HG02759 (cell line): ENCODE data around the gene SERPINA10.
"Not testable (repeated sequence)": the region's sequence is repeated elsewhere in the genome, so short reads cannot be mapped to it uniquely, and the experiment has no call there.

Source experiments
- ATAC-seq: cut with Tn5 transposase; IDR thresholded peaks from one replicate; pipeline ENCODE4 v1.9.1; 2021; ENCODE audit warnings: mild to moderate bottlenecking, moderate library complexity; ENCODE audit not compliant: unreplicated experiment

SERPINA10 gene

GRCh38 chr14:94314890-94315289 is 21.8 kb upstream of the SERPINA10 start:
- no peak for ATAC-seq

GRCh38 chr14:94313991-94314655 is 21.1 kb upstream of the SERPINA10 start:
- no peak for ATAC-seq

- no peak for ATAC-seq
Observed at GRCh38 chr14:94312481-94313246, 19.6 kb upstream of the SERPINA10 start.

- no peak for ATAC-seq
Observed at GRCh38 chr14:94310248-94310647, 17.2 kb upstream of the SERPINA10 start.

GRCh38 chr14:94309721-94310120 is 16.7 kb upstream of the SERPINA10 start:
- ATAC-seq = no peak

GRCh38 chr14:94307410-94307992 is 14.4 kb upstream of the SERPINA10 start:
- no peak for ATAC-seq

- ATAC-seq = no peak
Observed at GRCh38 chr14:94306047-94306978, 13.2 kb upstream of the SERPINA10 start.

GRCh38 chr14:94305620-94306019 is 12.6 kb upstream of the SERPINA10 start:
- ATAC-seq = no peak

- ATAC-seq = no peak
Observed at GRCh38 chr14:94304243-94304642, 11.2 kb upstream of the SERPINA10 start.

- no peak for ATAC-seq
Observed at GRCh38 chr14:94303111-94303510, 10.0 kb upstream of the SERPINA10 start.

- ATAC-seq = no peak
Observed at GRCh38 chr14:94298130-94298529, 5.1 kb upstream of the SERPINA10 start.

- not testable (repeated sequence) for ATAC-seq
Observed at GRCh38 chr14:94296181-94296545, 3.1 kb upstream of the SERPINA10 start.

- no peak for ATAC-seq
Observed at GRCh38 chr14:94295360-94296180, 2.5 kb upstream of the SERPINA10 start.

GRCh38 chr14:94293578-94293924 is 483 bp upstream of the SERPINA10 start:
- ATAC-seq = no peak

- ATAC-seq = no peak
Observed at GRCh38 chr14:94292526-94292871, 569 bp downstream of the SERPINA10 start.

- ATAC-seq = no peak
Observed at GRCh38 chr14:94291906-94292525, 1.1 kb downstream of the SERPINA10 start.

GRCh38 chr14:94291159-94291905 is 1.7 kb downstream of the SERPINA10 start:
- ATAC-seq = no peak

GRCh38 chr14:94290197-94290596 is 2.9 kb downstream of the SERPINA10 start:
- ATAC-seq = no peak
